ENCODE data around the gene BTG4. TPM values are rescaled to one million over a fixed set of nuclear protein-coding genes. Genes with fewer than 3 reads are reported as not detected.

The BTG4 gene
- total RNA-seq, 1 experiment from 2014 or later: not detected

GRCh38 chr11:111540937-111541253 lies 28.7 kb upstream of the BTG4 start:
- POLR2A ChIA-PET: interaction anchor here (1.0 kb wide), 1 partner anchor 28 kb away, joined by 3 read pairs; the partner anchor contains the start of gene BTG4
- CTCF ChIA-PET: interaction anchor here (0.6 to 1.7 kb wide), 3 partner anchors 17 to 28 kb away, joined by 3 to 6 read pairs (median 3); partner anchors contain the start of genes BTG4 and HOATZ
- Mint-ChIP-seq H3K36me3 (no peaks in the 10 kb centered on the region), H3K4me3 (peak overlapping the region; percentile 81), H3K4me1 (peaks cover 30% of the 10 kb centered on the region), H3K27ac (no peak overlapping the region), H3K27me3 (ENCODE audit: low read depth) (peaks cover 72% of the 10 kb centered on the region), H3K9me3 (peaks cover 3% of the 10 kb centered on the region; the same call in 1 of the 2 replicates)
- TF ChIP-seq E2F1 (CRISPR knock-in tag; IDR thresholded peaks at IDR 0.05): no peak
- peak; percentile 33; the same call in 1 of the 2 replicates for TF ChIP-seq HMGXB4 (CRISPR knock-in tag; IDR thresholded peaks at IDR 0.05)
- 0 out of 2 replicates have a peak, but pooled peaks have one; percentile 0 for TF ChIP-seq PRDM15 (CRISPR knock-in tag; IDR thresholded peaks at IDR 0.05)
- DNase-seq (ENCODE audit: low spot score): no peak
- ATAC-seq: peak; percentile 19; the same call in 1 of the 2 replicates

- Mint-ChIP-seq H3K36me3 (no peaks in the 10 kb centered on the region), H3K27me3 (ENCODE audit: low read depth) (peaks cover 67% of the 10 kb centered on the region), H3K9me3 (peaks cover 3% of the 10 kb centered on the region; the same call in 1 of the 2 replicates), H3K27ac (no peak within 1 kb of the TSS; the same call in 1 of the 2 replicates), H3K4me3 (peak within 1 kb of the TSS; percentile 81), H3K4me1 (peaks cover 30% of the 10 kb centered on the region)
- peak; percentile 66 for DNase-seq (ENCODE audit: low spot score)
- ATAC-seq: peak; percentile 59
- CTCF ChIA-PET: interaction anchor here (0.6 to 1.7 kb wide), 4 partner anchors 16 to 85 kb away, joined by 3 to 10 read pairs (median 4); partner anchors contain the start of genes BTG4 and HOATZ
- POLR2A ChIA-PET: interaction anchor here (0.9 to 1.0 kb wide), 2 partner anchors 27 to 197 kb away, joined by 3 read pairs; partner anchors contain the start of gene BTG4
- TF ChIP-seq HMGXB4 (CRISPR knock-in tag; IDR thresholded peaks at IDR 0.05) (peak; percentile 84), FOXP1 (CRISPR knock-in tag; IDR thresholded peaks at IDR 0.05; ENCODE audit: borderline replicate concordance) (peak; percentile 82; the same call in 1 of the 2 replicates), MAX (CRISPR knock-in tag; IDR thresholded peaks at IDR 0.05) (peak; percentile 51; the same call in 1 of the 2 replicates), ARID4B (CRISPR knock-in tag; IDR thresholded peaks at IDR 0.05; ENCODE audit: borderline replicate concordance) (peak; percentile 66; the same call in 1 of the 2 replicates), TEAD1 (CRISPR knock-in tag; IDR thresholded peaks at IDR 0.05) (peak; percentile 70; the same call in 1 of the 2 replicates), TP53 (CRISPR knock-in tag; IDR thresholded peaks at IDR 0.05) (0 out of 2 replicates have a peak, but pooled peaks have one; percentile 47), ZNF121 (CRISPR knock-in tag; IDR thresholded peaks at IDR 0.05) (no peak), ETV6 (CRISPR knock-in tag; IDR thresholded peaks at IDR 0.05) (peak; percentile 37; the same call in 1 of the 2 replicates), PRRX2 (CRISPR knock-in tag; IDR thresholded peaks at IDR 0.05) (no peak), SP1 (CRISPR knock-in tag; conservative IDR thresholded peaks at IDR 0.05) (0 out of 2 replicates have a peak, but pooled peaks have one; percentile 38), NFE2L1 (CRISPR knock-in tag; IDR thresholded peaks at IDR 0.05) (peak; percentile 29; the same call in 1 of the 2 replicates), PREB (CRISPR knock-in tag; IDR thresholded peaks at IDR 0.05; ENCODE audit: borderline replicate concordance) (peak; percentile 51; the same call in 1 of the 2 replicates), JUN (CRISPR knock-in tag; IDR thresholded peaks at IDR 0.05) (0 out of 2 replicates have a peak, but pooled peaks have one; percentile 65), RELA (CRISPR knock-in tag; IDR thresholded peaks at IDR 0.05; ENCODE audit: borderline replicate concordance) (0 out of 2 replicates have a peak, but pooled peaks have one; percentile 19)
Measured at GRCh38 chr11:111540114-111540936, 28.1 kb upstream of the BTG4 start, which contains the start of gene LAYN. Gene LAYN, plus strand, starts transcription at chr11:111540720. Its CDS starts 124 bp downstream, at chr11:111540844.
